HG03060 (cell line): ENCODE measurements around the gene IZUMO4.
"Not testable (repeated sequence)": the region's sequence is repeated elsewhere in the genome, so short reads cannot be mapped to it uniquely, and the experiment has no call there.

Experiments used
- ATAC-seq: cut with Tn5 transposase; IDR thresholded peaks from one replicate; pipeline ENCODE4 v1.9.1; 2021; ENCODE audit warnings: low read depth, moderate number of reproducible peaks; ENCODE audit not compliant: unreplicated experiment

IZUMO4 gene

GRCh38 chr19:2080336-2080988 is 16.3 kb upstream of the IZUMO4 start:
- no peak for ATAC-seq

DNA sequence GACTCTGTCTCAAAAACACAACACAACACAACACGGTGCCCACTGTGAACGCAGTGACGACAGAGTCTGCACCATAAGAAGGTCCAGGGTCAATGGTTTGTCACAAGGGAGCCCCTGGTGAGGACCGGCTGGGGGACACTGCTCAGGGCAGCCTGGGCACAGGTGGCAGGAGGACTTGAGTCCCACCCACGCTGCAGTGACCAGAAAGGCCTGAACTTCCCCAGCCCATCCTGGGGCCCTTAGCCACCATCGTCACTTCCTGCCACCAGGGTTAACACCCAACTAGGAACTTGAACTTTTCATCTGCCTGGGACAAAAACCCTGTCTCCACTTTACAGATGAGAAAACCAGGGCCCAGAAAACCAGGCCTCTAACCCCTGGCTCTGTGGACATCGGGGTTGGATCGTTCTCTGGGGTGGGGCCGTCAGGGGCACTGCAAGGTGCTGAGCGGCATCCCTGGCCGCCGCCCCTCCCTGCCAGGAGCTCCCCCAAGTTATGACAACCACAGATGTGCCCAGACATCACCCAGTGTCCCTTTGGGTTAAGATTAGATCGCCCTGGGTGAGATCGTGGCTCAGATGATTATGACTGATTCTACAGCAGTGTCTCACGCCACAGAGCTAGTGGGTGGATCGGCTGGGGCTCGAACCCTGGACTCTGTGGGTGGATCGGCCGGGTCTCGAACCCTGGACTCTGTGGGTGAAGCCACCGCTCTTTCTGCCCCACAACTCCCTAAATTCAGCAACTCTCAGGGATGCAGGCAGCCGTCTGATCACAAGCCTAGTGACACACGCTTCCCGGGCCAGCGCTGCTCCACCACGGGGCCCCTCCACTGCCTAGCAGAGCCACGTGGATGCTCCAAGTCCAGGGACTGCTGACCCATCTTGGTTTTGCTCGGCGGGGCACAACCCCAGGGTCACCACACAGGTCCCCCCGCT is 14.6 kb upstream of the IZUMO4 start:
- no peak for ATAC-seq

GRCh38 chr19:2083174-2083854 is 13.4 kb upstream of the IZUMO4 start:
- no peak for ATAC-seq

GRCh38 chr19:2084993-2085720 is 11.6 kb upstream of the IZUMO4 start:
- no peak for ATAC-seq

DNA sequence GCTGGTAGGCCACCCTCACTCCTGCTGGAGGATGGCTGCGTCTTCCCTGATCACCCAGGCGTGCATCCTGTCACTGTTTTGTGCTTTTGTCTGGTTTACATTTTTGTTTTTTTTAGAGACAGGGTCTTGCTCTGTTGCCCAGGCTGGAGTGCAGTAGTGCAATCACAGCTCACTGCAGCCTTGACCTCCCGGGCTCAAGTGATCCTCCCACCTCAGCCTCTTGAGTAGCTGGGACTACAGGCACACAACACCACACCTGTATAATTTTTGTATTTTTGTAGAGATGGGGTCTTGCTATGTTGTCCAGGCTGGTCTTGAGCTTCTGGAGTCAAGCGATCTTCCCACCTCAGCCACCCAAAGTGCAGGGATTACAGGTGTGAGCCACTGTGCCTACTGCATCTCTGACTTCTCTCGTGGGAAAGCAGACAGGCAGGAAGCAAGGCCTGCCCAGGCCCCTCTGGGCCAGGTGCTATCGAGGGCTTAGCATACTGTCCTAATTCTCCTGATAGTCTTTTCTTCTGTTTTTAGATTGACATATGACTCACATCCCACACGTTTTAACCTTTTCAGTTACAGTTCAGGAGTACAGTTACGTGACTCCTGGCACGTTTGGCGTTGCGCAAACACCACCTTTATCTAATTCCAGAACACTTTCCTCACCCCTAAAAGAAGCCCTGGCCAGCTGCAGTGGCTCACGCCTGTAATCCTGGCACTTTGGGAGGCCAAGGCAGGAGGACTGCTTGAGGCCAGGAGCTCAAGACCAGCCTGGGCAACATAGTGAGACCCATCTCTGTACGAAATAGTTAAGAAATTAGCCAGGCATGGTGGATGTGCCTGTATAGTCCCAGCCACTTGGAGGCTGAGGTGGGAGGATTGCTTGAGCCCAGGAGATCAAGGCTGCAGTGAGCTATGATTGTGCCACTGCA is 9.8 kb upstream of the IZUMO4 start:
- not testable (repeated sequence) for ATAC-seq

- ATAC-seq: no peak
Measured at GRCh38 chr19:2087621-2088100, 9.1 kb upstream of the IZUMO4 start.

DNA sequence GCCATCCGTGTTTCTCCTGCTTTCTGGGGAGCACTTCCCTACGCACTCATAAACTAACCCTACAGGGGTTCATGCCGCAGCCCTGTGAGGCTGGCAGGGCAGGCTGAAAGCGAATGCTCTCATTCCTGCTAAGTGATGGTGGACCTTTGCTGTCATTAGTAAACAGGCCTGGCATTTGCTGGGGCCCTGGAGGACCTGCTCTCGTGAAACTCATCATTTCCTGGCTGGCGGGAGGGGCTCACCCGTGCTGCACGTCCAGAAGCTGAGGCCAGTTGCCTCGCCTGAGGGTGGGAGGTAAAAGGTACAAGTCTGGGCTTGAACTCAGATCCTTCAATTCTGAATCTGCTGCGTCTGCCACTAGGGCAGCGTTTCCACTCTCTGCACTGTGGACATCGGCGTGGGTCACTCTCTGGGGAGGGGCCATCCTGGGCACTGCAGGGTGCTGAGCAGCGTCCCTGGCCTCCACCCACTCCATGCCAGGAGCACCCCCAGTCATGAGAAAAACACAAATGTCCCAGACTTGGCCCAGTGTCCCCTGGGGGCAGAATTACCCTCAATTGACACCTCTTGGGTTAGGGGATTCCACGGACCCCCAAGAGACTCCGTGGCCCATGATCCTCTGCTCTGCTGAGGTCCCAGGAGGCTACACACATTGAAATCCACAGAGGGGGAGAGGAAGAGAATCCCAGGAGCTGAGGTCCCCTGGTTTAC is 7.6 kb upstream of the IZUMO4 start:
- ATAC-seq: no peak

DNA sequence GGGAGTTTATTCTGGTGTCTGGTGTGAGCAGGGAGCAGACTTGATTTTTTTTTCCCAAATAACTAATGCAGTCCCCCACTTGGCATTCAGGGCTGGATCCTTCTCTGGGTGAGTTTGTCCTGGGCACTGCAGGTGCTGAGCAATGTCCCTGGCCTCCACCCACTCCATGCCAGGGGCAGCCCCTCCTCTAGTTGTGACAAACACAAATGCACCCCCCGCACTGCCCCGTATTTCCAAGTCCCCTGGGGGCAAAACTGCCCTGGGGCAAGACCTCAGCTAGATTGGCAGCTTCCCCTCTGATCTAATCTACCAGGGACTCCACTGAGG is 7.0 kb upstream of the IZUMO4 start:
- no peak for ATAC-seq

GRCh38 chr19:2091926-2092525 is 4.7 kb upstream of the IZUMO4 start:
- not testable (repeated sequence) for ATAC-seq

DNA sequence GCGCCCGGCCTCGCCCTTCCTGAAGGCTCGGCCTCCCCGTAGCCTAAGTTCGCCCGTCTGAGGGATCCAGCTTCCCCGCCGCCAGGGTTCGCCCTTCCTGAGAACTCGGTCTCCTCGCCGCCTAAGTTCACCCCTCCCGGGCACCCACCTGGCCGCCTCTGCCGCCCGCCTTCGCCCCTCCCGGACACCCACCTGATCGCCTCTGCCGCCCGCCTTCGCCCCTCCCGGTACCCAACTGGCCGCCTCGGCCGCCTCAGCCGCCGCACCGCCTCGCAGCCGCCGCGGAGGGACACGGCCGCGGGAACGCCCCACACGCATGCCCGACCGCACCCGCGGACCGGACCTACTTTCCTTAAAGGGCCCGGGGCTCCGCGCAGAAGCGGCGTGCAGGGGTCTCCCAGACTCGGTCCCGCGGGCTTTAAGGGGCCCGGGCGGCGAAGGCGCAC is 658 bp upstream of the IZUMO4 start, which contains the start of gene MOB3A:
Gene MOB3A (minus strand): TSS at position 293 of the 446 bp plus-strand sequence. CDS start 17,766 bp downstream, outside the sequence.
- peak; percentile 28 for ATAC-seq

DNA sequence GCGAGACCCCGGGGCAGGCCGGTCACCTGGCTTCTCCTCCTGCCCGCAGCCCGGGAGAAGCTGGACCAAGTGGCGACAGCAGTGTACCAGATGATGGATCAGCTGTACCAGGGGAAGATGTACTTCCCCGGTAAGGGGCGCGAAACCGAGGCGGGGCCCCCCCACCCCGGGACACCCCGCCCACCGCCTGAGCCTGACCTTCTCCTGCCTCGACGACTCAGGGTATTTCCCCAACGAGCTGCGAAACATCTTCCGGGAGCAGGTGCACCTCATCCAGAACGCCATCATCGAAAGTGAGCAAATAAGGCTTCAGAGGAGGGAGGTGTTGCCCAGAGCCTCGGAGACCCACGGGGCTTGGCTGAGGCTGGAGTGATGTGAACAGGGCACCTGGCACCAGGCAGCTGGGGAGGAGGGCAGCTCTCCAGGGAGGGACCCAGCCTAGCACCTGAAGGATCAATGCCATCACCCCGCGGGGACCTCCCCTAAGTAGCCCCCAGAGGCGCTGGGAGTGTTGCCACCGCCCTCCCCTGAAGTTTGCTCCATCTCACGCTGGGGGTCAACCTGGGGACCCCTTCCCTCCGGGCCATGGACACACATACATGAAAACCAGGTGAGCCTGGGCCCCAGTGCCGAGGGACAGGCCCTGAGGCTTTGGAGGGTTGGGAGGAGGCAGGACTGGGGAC is 629 bp downstream of the IZUMO4 start:
- ATAC-seq: no peak

DNA sequence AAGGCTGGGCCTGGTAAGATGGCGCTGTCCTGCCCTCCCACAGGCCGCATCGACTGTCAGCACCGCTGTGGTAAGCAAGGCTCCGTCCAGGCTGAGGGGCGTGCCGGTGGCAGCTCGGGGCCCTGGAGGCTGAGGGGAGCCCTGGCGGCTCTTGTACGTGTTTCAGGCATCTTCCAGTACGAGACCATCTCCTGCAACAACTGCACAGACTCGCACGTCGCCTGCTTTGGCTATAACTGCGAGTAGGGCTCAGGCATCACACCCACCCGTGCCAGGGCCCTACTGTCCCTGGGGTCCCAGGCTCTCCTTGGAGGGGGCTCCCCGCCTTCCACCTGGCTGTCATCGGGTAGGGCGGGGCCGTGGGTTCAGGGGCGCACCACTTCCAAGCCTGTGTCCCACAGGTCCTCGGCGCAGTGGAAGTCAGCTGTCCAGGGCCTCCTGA is 1.2 kb downstream of the IZUMO4 start:
- ATAC-seq: no peak

DNA sequence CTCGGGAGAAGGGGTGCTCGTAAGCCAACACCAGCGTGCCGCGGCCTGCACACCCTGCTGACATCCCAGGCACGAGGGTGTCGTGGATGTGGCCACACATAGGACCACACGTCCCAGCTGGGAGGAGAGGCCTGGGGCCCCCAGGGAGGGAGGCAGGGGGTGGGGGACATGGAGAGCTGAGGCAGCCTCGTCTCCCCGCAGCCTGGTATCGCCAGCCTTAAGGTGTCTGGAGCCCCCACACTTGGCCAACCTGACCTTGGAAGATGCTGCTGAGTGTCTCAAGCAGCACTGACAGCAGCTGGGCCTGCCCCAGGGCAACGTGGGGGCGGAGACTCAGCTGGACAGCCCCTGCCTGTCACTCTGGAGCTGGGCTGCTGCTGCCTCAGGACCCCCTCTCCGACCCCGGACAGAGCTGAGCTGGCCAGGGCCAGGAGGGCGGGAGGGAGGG is 2.4 kb downstream of the IZUMO4 start:
- ATAC-seq: no peak

DNA sequence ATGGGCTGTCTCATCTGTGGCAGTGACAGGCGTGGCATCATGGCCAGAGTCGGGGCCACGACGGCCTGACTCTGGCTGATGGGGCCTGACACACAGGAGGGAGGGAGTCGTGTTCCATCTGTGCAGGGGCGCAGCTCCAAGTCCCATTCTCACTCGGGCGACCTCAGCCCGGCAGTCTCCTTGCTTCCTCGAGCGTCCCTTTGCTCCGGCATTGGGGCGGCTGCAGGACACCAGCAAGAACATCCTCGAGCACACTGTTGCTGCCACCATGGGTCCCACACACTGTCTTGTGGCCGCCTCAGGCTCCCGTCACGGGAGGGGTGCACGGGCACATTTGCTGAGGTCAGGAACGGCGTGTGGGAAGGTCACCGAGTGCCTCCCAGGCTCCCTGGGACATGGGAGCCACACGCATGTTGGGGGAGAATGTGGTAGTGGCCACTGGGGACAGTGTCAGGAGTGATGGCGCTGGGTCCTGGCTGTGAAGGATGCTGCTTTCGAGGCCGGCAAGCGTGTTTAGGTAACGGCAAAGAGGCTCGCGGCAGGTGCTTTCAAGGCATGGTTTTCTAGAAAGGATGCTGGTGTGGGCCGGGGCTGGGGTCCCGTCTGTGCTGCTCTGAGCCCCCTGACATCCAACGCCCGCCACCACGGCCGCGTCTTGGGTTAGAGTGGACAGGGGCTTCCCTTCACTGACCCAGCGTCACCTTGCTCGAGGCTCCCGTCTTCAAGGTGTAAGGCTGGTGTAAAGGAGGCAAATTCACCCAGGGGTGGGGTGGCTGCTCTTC is 3.4 kb downstream of the IZUMO4 start:
- no peak for ATAC-seq

DNA sequence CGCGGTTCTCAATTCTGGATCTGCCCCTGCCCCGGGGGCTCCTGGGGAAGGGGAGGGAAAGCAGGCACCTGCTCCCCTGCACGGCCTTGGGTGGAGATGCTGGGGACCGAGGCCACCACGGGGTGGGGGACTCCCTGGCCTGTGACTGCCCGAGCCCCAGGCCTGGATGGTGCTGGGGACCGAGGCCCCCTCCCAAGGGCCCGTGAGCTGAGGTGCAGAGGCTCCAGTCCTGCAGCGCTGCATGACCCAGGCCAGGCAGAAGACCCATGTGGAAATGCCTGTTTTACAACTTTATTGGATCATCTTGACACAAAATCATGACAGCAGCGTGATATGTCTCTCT is 4.0 kb downstream of the IZUMO4 start:
- ATAC-seq: no peak

DNA sequence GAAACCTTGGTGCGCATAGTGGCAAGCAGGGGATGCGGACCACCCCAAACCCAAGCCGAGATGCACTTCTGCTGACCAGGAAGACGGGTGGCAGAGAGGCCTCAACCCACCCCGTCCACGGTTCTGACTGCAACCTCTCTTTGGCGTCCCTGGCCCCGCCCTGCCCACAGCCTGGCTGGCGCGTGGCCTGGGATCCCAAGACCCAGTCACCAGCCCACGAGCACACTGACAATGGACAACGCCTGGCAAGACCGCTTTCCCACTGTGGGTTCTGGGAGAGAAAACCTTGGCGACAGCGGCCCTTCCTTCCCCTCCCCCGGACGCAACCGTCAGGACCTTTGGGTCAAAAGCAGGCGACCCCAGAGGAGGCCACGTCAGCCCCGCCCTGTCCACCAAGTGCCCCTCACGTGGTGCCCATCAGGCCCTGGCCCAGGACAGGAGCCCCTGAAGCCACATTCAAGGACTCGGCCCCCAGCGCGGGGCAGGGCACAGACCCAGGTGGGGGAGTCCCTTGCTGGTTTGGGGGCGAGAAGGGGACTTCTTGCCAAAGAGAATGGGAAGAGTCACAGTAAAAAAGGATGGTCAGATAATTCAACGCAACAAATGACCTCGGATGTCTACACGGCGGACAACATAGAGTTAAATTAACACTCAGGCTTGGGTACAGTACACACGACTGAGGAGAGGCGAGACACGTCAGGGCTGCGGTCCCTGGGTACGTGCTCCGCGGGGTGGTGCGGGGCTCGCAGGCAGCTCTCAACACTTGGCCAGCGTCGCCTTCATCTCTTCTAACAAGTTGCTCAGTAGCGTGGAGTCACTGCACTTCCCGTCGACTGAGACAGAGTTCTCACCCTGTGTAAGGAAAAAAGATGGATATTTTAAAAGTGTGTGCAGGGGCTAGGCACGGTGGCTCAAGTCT is 5.0 kb downstream of the IZUMO4 start:
- ATAC-seq: no peak
